MM.1S (cell line): ENCODE results near the gene DCBLD2.

ENCODE experiments used
- EZH2 ChIP-seq: fragments of 300-600 bp; sonication (generic); optimal IDR thresholded peaks from 2 replicates; pipeline ENCODE3; 2017; ENCODE audit warnings: low read depth, mild to moderate bottlenecking, antibody characterized with exemption, low read length, mixed read lengths
- EZH2phosphoT487 ChIP-seq: fragments of 300-600 bp; sonication (generic); IDR thresholded peaks from 2 replicates; pipeline ENCODE4 v1.6.1; 2018; ENCODE audit warnings: antibody characterized with exemption, low read length
- TF ChIP-seq, protein P1 (sequence below): fragments of 300-600 bp; sonication (generic); IDR thresholded peaks from 2 replicates; pipeline ENCODE4 v1.5.1; 2016; ENCODE audit warnings: antibody characterized with exemption, low read length, mixed read lengths

- TF ChIP-seq, protein P1, sequence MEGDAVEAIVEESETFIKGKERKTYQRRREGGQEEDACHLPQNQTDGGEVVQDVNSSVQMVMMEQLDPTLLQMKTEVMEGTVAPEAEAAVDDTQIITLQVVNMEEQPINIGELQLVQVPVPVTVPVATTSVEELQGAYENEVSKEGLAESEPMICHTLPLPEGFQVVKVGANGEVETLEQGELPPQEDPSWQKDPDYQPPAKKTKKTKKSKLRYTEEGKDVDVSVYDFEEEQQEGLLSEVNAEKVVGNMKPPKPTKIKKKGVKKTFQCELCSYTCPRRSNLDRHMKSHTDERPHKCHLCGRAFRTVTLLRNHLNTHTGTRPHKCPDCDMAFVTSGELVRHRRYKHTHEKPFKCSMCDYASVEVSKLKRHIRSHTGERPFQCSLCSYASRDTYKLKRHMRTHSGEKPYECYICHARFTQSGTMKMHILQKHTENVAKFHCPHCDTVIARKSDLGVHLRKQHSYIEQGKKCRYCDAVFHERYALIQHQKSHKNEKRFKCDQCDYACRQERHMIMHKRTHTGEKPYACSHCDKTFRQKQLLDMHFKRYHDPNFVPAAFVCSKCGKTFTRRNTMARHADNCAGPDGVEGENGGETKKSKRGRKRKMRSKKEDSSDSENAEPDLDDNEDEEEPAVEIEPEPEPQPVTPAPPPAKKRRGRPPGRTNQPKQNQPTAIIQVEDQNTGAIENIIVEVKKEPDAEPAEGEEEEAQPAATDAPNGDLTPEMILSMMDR, result no peak
- TF ChIP-seq EZH2 (no peak), EZH2phosphoT487 (no peak)
Measured at GRCh38 chr3:98918586-98918985, 17.1 kb upstream of the DCBLD2 start.
